Measurements from ENCODE around the gene RTN4RL2.
A peak's percentile ranks its signal among the peaks of the same experiment; 100 is the strongest.
"Not testable (repeated sequence)": the region's sequence is repeated elsewhere in the genome, so short reads cannot be mapped to it uniquely, and the experiment has no call there.

Gene RTN4RL2

DNA sequence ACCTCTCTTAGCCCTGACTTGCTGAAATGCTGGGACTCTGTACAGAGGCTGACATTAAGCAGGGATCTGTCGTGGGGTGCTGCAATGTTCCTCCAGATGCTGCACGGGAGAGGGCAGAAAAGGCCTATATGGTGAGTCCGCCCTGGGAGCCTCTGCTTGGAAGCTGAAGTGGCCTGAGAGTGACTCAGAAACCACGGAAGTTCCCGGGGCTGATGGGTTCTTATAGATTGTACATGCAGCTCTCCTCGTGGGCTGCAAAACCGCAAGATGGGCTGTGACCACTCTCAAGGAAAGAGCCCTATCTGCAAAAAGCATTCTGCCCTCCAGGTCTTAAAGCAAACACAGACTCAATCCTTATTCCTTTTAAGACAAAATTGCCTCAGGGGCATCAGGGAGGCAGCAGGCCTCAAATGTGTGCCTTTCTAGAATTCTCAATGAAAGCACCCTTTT, 27.6 kb upstream of the RTN4RL2 start:
- DNase-seq (ENCODE audit: low read depth), result peak; percentile 97

- DNase-seq (ENCODE audit: low read depth), result peak; percentile 99
Measured at GRCh38 chr11:57434640-57435546, 25.4 kb upstream of the RTN4RL2 start.

DNA sequence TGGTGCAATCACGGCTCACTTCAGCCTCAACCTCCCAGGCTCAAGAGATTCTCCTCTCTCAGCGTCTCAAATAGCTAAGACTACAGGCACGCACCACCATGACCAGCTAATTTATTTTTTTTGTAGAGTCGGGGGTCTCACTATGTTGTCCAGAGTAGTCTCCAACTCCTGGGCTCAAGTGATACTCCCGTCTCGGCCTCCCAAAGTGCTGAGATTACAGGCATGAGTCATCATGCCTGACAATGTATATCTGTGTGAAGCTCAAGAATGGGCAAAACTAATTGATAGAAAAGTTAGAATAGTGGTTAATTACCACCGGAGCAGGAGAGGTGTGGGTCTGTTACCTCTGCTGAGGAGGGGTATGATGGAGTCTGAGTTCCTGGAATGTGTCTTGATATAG, 24.3 kb upstream of the RTN4RL2 start:
- no peak for DNase-seq (ENCODE audit: low read depth)

GRCh38 chr11:57438345-57439285, 21.7 kb upstream of the RTN4RL2 start:
- no peak for DNase-seq (ENCODE audit: low read depth)

DNA sequence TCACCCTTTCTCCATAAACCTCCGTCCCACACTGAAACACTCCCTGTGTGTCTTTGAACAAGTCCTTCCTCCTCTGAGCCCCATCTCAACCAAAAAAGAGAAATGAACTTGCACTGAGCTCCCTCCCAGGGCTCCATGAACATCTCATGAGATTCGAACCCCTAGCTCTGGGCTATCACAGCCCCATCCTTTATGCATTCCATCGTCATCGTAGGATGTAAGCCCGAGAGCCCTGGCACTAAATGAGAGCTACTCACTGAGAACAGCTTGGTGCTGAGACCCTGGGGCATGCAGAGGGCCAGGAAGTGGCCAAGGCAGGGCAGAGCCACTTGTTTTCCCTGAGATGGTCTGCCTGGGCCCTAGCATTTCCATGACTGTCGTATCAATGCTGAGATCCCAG, 20.5 kb upstream of the RTN4RL2 start:
- no peak for DNase-seq (ENCODE audit: low read depth)

GRCh38 chr11:57440744-57441414, 19.4 kb upstream of the RTN4RL2 start:
- no peak for DNase-seq (ENCODE audit: low read depth)

DNA sequence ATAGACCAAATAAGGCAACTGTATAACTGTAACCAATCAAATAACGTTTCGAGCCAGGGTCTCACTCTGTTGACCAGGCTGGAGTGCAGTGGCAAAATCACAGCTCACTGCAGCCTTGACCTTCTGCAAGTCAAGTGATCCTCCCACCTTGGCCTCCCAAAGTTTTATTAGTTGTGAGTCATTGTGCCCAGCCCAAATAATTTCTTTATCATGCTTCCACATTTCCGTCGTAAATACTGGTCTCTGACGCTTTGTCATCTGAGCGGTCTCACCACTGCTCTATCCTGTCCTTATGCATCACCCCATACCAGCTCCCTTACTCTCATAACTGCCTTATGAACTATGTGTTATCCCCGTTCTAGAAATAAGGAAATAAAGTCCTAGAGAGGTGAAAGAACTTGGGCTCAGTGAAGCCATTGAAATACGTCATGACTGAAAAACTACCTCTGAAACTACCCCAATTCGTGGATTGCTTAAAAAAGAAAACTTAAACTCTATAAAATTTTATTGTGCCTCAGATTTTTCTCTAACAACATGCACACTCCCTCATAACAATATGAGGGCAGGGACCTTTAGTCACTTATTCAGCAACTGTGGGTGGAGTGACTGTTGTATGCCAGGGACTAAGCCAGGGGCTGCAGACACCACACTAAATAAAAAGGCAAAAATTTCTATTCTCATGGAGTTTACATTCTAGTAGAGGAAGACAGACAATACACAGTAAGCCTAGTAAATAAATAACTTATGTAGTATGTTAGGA, 15.8 kb upstream of the RTN4RL2 start:
- no peak for DNase-seq (ENCODE audit: low read depth)

DNA sequence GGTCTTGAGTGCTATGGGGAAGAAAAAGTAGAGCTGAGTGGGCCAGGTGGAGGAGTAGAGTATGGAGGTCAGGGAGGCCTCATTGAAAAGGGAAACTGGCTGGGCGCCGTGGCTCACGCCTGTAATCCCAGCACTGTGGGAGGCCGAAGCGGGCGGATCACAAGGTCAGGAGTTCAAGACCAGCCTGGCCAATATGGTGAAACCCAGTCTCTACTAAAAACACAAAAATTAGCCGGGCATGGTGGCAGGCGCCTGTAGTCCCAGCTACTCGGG, 15.3 kb upstream of the RTN4RL2 start:
- not testable (repeated sequence) for DNase-seq (ENCODE audit: low read depth)

- no peak for DNase-seq (ENCODE audit: low read depth)
Measured at GRCh38 chr11:57446055-57446454, 14.3 kb upstream of the RTN4RL2 start.

- no peak for DNase-seq (ENCODE audit: low read depth)
Measured at GRCh38 chr11:57453543-57454177, 6.7 kb upstream of the RTN4RL2 start.

- peak; percentile 69 for DNase-seq (ENCODE audit: low read depth)
Measured at GRCh38 chr11:57456960-57457642, 3.2 kb upstream of the RTN4RL2 start.

DNA sequence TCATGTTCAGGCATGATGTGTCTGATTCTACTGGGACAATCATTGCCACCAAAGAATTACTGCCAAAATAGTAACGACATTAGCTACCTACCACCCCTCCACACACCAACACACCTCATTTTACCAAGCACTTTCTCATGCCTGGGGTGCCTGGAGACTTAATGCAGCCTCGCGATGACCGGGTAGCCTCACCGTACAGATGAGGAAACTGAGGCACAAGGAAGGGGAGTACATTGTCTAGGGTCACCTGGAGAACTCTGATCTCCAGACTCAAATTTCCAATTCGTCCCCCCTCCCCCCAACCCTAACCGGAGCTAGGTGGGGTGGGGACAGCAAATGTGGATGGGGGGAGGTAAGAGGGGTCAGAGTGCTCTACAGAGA, 2.7 kb upstream of the RTN4RL2 start:
- DNase-seq (ENCODE audit: low read depth), result no peak

DNA sequence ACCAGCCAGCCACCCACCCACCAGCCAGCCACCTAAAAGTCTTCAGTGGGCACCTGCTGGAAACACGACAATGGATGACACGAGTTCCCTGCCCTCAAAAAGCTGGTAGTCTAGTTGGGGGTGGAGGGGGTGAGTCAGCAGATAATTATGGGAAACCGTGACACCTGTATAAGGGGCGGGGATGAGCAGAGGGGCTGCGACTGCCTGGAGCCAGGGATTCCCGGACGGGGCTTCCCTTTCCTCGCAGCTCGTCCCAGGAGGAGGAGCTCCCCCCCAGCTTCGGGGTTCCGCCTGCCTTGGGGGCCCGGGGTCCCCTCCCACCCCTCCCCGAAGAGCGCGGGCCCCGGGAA, 2.3 kb upstream of the RTN4RL2 start:
- DNase-seq (ENCODE audit: low read depth), result no peak

- no peak for DNase-seq (ENCODE audit: low read depth)
Measured at GRCh38 chr11:57458410-57459163, 1.7 kb upstream of the RTN4RL2 start.

GRCh38 chr11:57459164-57460021, 935 bp upstream of the RTN4RL2 start:
- DNase-seq (ENCODE audit: low read depth), result no peak

- DNase-seq (ENCODE audit: low read depth), result no peak
Measured at GRCh38 chr11:57460758-57461749, 726 bp downstream of the RTN4RL2 start.

- DNase-seq (ENCODE audit: low read depth), result no peak
Measured at GRCh38 chr11:57461841-57462489, 1.6 kb downstream of the RTN4RL2 start.

All from amniotic epithelial cell (primary cell).